Endothelial cell (in vitro differentiated cells): ENCODE data around the gene PTPRK. TPM values are rescaled to one million over a fixed set of nuclear protein-coding genes. Genes with fewer than 3 reads are reported as not detected.

ENCODE experiments used
- DNase-seq: peaks from one replicate; pipeline ENCODE4 v3.0.0; 2021; ENCODE audit warnings: low spot score
- H3K27ac Mint-ChIP-seq: one replicate; pipeline ENCODE4 v1.8.0; 2021; ENCODE audit warnings: mixed read lengths, inconsistent platforms; ENCODE audit not compliant: unreplicated experiment
- H3K27me3 Mint-ChIP-seq: one replicate; pipeline ENCODE4 v1.8.0; 2021; ENCODE audit warnings: mild to moderate bottlenecking, moderate library complexity, mixed read lengths, inconsistent platforms; ENCODE audit not compliant: unreplicated experiment
- H3K36me3 Mint-ChIP-seq: one replicate; pipeline ENCODE4 v1.8.0; 2021; ENCODE audit warnings: mild to moderate bottlenecking, low read depth, mixed read lengths, inconsistent platforms; ENCODE audit not compliant: unreplicated experiment
- H3K4me1 Mint-ChIP-seq: one replicate; pipeline ENCODE4 v1.8.0; 2021; ENCODE audit warnings: mild to moderate bottlenecking, mixed read lengths, inconsistent platforms; ENCODE audit not compliant: unreplicated experiment
- H3K4me3 Mint-ChIP-seq: one replicate; pipeline ENCODE4 v1.8.0; 2021; ENCODE audit warnings: mild to moderate bottlenecking, mixed read lengths, inconsistent platforms; ENCODE audit not compliant: unreplicated experiment
- H3K9me3 Mint-ChIP-seq: one replicate; pipeline ENCODE4 v1.8.0; 2021; ENCODE audit warnings: mixed read lengths, inconsistent platforms; ENCODE audit not compliant: unreplicated experiment
- CTCF ChIP-seq: fragments of 200-600 bp; sonication (generic); IDR thresholded peaks from one replicate; pipeline ENCODE4 v1.5.0; 2021; ENCODE audit warnings: antibody characterized with exemption; ENCODE audit not compliant: unreplicated experiment
- total RNA-seq: library from RNA; stranded (reverse); fragmentation: NEBNext Ultra II Directional; extraction: Animal tissue kit (Norgen Biotek cat#: 25700); gene quantifications from one replicate; pipeline ENCODE4 v1.2.1, GENCODE V29; 2021; ENCODE audit not compliant: unreplicated experiment

The PTPRK gene
- total RNA-seq, 1 donor from 2014 or later, result 47.3 TPM

DNA sequence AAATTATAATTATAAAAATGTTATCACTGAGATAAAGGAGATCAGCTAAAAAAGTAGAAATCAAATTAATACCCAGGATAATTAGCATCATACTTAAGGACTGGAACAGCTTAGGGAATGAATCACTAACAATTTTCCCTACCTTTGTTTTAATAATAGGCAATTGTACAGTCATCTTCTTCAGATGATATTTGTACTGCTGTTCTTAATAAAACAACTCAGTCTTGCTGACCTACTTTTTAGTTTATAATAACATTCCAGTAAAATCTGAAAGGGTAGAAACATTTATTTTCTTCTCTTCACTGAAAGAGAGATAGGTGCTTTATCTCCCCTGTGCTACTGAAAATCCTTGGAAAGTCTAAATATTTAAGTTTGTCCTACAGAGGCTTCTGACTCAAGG, 348.3 kb downstream of the PTPRK start:
- no peak for TF ChIP-seq CTCF
- Mint-ChIP-seq H3K4me3 (no peak overlapping the region), H3K27ac (no peak overlapping the region), H3K27me3 (no peaks in the 10 kb centered on the region), H3K9me3 (no peaks in the 10 kb centered on the region), H3K4me1 (no peaks in the 10 kb centered on the region), H3K36me3 (no peaks in the 10 kb centered on the region)
- no peak for DNase-seq

DNA sequence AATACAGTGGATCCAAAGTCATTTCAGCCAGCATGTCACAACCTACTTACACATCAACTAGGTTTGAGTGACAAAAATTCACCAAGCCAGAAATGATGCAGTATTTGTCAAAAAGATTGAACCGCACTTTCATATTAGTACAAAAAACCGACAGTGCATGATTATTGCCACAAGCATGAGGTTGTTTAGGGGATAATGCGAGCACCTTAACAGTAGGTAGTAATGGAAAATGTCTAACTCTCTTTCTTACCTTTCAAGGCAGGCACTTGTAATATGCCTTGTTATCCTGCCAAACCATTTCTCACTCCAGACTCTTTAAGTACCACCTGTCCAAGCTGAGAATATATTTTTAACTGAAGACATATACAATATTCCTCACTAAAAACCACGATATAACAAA, 349.2 kb downstream of the PTPRK start:
- Mint-ChIP-seq H3K4me1 (no peaks in the 10 kb centered on the region), H3K27me3 (no peaks in the 10 kb centered on the region), H3K9me3 (no peaks in the 10 kb centered on the region), H3K36me3 (no peaks in the 10 kb centered on the region), H3K4me3 (no peak overlapping the region), H3K27ac (no peak overlapping the region)
- no peak for DNase-seq
- no peak for TF ChIP-seq CTCF

GRCh38 chr6:128168244-128168643, 352.2 kb downstream of the PTPRK start:
- Mint-ChIP-seq H3K4me3 (no peak overlapping the region), H3K27ac (no peak overlapping the region), H3K4me1 (no peaks in the 10 kb centered on the region), H3K36me3 (no peaks in the 10 kb centered on the region), H3K27me3 (no peaks in the 10 kb centered on the region), H3K9me3 (no peaks in the 10 kb centered on the region)
- no peak for TF ChIP-seq CTCF
- no peak for DNase-seq

- no peak for TF ChIP-seq CTCF
- Mint-ChIP-seq H3K9me3 (no peaks in the 10 kb centered on the region), H3K4me1 (no peaks in the 10 kb centered on the region), H3K36me3 (no peaks in the 10 kb centered on the region), H3K4me3 (no peak overlapping the region), H3K27ac (no peak overlapping the region), H3K27me3 (no peaks in the 10 kb centered on the region)
- DNase-seq, result no peak
These were observed 352.8 kb downstream of the PTPRK start for GRCh38 chr6:128167552-128167951.

- Mint-ChIP-seq H3K36me3 (no peaks in the 10 kb centered on the region), H3K4me1 (no peaks in the 10 kb centered on the region), H3K4me3 (no peak overlapping the region), H3K27ac (no peak overlapping the region), H3K27me3 (no peaks in the 10 kb centered on the region), H3K9me3 (no peaks in the 10 kb centered on the region)
- no peak for DNase-seq
- no peak for TF ChIP-seq CTCF
These were observed 356.1 kb downstream of the PTPRK start for GRCh38 chr6:128164254-128164653.
